ENCODE data around the gene ZFAND3.
"Not testable (repeated sequence)": the region's sequence is repeated elsewhere in the genome, so short reads cannot be mapped to it uniquely, and the experiment has no call there.

ZFAND3 gene

DNA sequence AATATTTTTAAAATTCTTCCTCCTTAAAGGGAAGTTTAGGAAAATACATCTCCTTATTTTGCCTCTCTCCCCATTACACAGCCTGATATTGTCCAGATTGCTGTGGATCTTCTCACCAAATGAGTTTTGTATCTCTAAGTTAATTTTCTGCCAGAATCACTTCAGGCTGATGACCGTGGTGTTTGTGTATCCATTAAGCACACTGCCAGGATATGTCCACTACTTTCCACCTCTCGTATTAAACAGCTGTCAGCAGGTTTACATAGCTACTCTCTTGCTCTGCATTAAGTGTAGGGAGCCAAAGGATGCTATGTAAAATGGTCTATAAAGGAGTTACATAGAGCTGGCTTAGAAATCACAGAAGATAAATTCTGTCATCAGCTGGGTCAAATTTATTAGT is 201.1 kb downstream of the ZFAND3 start:
- DNase-seq = no peak

- DNase-seq = no peak
Observed at GRCh38 chr6:38021029-38021428, 201.5 kb downstream of the ZFAND3 start.

- no peak for DNase-seq
Observed at GRCh38 chr6:38021571-38021970, 202.0 kb downstream of the ZFAND3 start.

GRCh38 chr6:38022688-38023087 is 203.2 kb downstream of the ZFAND3 start:
- DNase-seq = no peak

- DNase-seq = no peak
Observed at GRCh38 chr6:38024908-38025307, 205.4 kb downstream of the ZFAND3 start.

DNA sequence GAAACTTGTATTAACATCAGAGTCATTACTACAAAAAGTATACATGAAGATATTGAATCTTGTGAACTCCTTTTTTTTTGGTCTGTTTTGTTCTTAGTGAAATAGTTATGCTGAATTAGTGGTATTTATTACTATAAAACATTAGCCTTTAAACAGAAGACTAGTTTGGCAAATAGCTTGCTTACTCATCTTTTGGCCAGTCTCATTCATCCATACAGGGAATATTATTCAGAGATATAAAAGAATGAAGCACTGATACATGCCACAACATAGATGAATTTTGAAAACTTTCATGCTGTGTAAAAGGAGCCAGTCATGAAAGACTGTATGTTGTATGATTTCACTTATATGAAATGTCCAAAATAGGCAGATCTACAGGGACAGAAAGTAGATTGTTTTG is 205.9 kb downstream of the ZFAND3 start:
- no peak for DNase-seq

DNA sequence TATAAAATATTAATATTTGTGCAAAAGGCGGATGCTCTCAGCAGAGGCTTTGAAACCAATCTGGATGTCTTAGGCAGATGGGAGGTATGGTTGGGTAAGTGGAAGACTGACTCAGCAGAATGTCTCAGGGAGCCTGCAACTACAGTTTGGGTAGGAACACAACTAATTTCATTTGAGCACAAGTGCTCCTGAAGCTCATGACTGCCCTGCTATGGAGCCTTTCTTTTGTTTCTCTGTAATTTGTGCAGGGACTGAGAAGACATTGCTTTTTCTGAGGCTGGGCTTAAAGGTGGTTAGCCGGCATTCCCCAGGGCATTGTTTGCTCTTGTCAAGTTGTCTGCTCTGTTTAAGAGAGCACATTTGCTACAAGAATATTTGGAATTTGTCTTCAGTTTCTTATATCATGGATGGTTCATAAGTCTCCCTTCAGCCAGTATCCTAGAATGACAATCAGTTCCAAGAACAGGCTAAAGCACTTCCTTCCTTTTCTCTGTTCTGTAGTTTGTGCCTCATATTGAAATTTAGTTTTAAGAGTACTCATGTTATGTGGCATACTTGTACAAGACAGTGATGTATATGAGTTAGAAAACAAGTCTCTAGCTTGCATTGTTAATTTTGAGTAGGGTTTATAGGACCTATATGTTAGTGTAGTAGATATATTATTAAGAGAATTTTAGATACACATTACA is 208.3 kb downstream of the ZFAND3 start:
- no peak for DNase-seq

DNA sequence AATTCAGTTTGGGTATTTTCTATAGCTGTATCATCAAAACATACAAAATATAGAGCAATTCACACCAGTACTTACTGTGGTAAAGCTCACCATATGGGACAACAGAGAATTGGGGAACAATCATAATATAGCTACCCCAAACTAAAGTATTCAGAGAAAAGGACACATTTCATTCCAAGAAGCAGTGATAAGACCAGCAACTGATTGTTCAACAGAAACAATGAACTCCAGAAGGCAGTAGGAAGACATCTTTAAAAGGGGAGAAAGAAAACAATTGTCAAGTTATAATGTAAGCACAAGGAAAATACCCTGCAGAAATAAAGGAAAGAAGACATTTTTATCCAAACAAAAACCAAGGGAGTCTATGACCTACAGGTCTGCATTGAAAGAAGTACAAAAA is 210.9 kb downstream of the ZFAND3 start:
- DNase-seq = no peak

- DNase-seq = no peak
Observed at GRCh38 chr6:38032797-38033196, 213.3 kb downstream of the ZFAND3 start.

DNA sequence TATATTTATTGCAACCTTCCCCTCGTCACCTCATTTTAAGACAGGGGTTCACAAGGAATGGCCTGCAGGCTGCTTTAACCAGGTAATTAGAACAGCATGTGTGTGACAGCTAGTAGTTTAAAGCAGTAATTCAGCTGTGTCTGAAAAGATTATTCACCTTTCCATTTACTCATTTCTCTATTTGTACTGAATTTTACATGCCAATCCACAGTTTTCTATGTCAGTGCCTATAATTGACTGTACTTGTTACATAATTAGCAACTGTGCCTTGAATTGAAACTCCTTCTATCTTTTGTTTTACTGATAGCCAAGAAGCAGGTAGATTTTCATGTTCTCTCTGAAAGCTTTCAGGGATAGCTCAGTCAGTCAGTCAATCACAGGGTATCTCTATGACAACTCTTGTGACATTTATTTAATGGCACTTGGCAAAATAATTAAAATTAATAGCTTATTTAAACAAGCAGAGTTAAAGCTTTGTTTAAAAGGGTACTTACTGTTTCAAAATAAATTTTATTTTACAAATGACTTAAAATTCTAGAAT is 214.0 kb downstream of the ZFAND3 start:
- no peak for DNase-seq

- no peak for DNase-seq
Observed at GRCh38 chr6:38034274-38034914, 214.9 kb downstream of the ZFAND3 start.

DNA sequence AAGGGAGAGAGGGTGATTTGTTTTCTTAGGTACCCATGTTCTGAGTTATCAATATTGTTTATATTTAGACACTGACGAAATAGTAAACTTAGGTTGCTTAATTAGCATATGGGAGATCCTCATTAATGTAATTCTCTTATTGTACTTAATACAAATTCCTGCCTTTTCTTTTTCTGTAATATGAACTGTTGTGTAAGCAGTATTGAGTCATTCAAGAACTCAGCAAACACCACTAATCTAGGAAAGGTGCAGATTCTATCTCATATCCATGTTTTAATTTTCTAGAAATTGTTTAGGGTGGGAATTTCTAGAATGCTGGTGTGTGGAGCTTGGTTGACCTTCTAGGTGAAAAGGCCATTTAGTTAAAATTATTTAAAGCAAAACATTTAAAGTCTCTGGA is 216.0 kb downstream of the ZFAND3 start:
- DNase-seq = no peak

- no peak for DNase-seq
Observed at GRCh38 chr6:38039502-38039901, 220.0 kb downstream of the ZFAND3 start.

GRCh38 chr6:38040254-38040653 is 220.7 kb downstream of the ZFAND3 start:
- no peak for DNase-seq

DNA sequence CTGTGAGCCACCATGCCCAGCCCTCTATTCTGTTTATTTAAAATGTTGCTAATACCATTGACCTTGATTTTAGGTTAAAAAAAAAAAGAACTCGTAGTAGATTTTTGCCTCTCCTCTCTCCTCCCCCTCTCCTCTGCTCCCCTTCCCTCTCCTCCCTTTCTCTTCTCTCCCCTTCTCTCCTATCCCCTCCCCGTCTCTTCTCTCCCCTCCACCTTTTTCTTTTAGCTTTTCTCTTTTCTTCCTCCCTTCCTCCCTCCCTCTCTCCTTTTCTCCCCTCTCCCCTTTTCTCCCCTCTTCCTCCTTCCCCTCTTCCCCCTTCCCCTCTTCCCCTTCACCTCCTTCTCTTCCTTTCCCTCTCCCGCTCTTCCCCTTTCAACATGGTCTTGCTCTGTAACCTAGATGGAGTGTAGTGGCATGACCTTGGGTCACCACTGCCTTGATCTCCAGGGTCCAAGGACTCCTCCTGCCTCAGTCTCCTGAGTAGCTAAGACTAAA is 223.8 kb downstream of the ZFAND3 start:
- no peak for DNase-seq

GRCh38 chr6:38045701-38046305 is 226.3 kb downstream of the ZFAND3 start:
- DNase-seq = no peak

GRCh38 chr6:38047562-38047961 is 228.0 kb downstream of the ZFAND3 start:
- no peak for DNase-seq

- not testable (repeated sequence) for DNase-seq
Observed at GRCh38 chr6:38049861-38050397, 230.4 kb downstream of the ZFAND3 start.

GRCh38 chr6:38051819-38052434 is 232.4 kb downstream of the ZFAND3 start:
- no peak for DNase-seq

DNA sequence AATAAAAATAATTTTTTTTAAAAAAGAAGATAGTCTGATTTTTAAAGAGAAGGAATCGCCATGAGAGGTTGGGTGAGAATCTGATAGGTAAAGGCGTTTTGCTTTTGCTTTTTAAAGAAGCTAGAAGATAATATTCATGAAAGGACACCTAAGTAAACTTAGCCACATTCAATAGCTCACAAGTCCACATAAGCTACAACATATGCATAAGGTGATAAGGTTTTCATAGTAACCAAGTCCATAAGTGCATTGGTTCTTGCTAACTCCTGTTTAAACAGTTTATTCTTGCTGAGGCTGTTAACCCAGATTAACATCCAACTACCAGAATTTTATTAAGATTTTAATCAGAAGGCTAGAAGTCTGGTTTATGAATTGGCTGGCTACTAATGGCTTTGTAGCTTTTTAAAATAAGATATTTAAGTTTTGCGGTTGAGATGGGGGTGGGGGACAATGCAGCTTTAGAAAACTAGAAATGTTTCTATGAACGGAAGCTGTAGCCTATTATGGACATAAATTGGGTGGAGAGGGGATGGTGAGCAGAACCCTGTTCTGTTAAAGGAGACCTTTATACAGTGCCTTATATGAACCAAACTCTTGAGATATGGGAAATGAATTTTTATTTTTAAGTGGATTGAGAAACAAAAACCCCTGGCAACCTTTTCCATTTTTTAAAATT is 235.1 kb downstream of the ZFAND3 start:
- DNase-seq = no peak

DNA sequence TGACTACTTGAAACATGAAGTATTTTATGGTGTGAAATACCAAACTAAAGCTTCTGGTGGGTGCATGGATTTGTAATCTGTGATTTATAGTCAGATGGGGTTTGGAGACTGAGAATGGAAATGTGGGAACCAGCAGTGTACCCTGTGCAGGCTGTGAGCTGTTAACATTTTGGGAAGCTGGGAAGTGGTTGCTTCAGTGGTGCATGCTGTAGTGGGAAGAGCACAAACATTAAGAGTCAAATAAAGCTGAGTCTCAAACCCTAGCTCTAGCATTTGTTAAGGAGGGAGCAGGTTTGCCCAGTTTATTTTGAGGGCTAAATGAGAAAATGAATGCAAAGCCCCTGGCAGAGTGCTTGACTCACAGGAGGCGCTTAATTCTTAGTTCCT is 235.7 kb downstream of the ZFAND3 start:
- no peak for DNase-seq

DNA sequence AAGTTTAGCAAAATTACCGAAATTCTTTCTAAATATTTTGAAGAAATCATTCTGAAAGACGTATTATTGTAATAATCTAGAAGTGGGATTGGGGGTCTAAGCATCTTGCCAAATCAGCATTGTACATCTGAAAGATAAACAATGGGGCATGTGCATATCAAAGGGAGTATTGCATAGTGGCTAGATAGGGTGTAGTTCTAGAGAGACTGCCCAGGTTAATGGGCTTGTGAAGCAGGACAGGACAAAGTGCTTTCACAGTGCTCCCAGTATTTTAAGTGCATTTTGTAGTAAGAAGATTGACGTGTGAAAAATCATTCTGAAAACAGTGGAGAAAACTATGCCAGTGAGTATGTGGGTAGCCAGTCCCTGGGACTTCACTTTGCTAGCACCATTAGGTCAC is 236.8 kb downstream of the ZFAND3 start:
- no peak for DNase-seq

GRCh38 chr6:38057994-38058393 is 238.5 kb downstream of the ZFAND3 start:
- peak; percentile 19 for DNase-seq

Measured in activated T-cell treated with anti-CD3 and anti-CD28 coated beads for 4 hours (primary cell).